SH-SY5Y (cell line): ENCODE results near the gene GFM1.

Experiments
- GATA2 ChIP-seq: IDR thresholded peaks from 2 replicates; pipeline ENCODE4 v1.6.1; 2011; ENCODE audit warnings: mild to moderate bottlenecking, low read depth, low read length
- GATA3 ChIP-seq: IDR thresholded peaks from 2 replicates; pipeline ENCODE4 v1.6.1; 2011; ENCODE audit warnings: low read depth, mild to moderate bottlenecking, low read length, moderate library complexity

The GFM1 gene

GRCh38 chr3:158644345-158644908, at the start of gene GFM1:
Gene GFM1, plus strand, starts transcription at chr3:158644527. Its CDS starts 108 bp downstream, at chr3:158644635.
- TF ChIP-seq GATA2, result no peak

DNA sequence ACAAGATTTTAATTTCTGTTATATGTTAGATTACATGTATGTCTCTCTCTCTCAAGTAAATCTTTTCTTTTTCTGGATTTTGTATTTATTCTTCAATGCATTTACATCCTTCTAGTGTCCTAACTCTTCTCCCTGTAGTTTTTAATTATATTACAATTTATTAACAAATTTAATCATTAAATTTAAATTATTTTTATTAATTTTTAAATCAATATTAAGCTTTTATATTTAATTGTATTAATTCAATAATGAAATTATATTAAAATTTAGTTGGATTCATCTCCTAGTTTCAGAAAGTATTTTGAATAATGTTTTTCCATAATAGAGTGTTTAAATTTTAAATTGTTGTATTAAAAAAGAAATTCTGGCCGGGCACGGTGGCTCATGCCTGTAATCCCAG, 43.5 kb upstream of the GFM1 start:
- no peak for TF ChIP-seq GATA2
- no peak for TF ChIP-seq GATA3

- TF ChIP-seq GATA2 (no peak), GATA3 (no peak)
Measured at GRCh38 chr3:158602227-158602626, 42.1 kb upstream of the GFM1 start.

DNA sequence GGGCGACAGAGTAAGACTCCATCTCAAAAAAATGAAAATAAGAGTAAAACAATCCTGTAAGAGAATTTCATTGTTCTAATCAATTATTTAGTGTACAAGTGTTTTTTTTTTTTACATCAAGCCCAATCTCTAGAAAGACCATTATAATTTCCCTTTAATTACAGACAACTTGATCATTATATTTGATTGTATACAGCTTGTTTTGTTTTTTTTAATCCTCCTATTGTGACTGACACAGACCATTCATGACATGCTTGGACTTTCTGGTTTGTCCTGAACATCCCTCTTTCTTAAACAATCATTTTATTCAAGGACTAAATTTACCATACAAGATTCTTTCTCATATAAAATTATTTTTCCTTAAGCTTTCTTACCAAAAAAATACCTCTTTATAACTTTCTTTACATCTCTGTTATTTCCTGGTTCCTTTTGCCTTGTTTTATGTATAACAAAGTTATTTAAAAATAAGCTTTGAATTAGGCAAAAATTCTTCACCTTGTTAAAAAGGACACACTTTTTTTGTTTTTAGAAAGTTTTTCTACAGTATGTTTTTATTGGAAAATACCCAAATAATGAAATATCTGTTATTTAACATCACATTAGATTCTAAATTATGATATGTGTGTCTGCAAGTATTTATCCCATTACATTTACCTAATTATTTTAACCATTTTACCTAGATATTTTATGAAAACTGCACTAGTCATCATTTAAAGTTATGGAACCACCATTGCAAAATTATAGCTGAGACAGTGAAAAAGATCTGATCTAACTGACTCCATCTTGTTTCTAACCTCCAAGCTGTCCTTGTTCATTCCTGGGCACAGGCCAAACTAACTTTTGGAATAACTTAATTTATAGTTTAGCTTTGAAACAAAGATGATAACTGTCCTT, 26.1 kb upstream of the GFM1 start:
- TF ChIP-seq GATA3, result no peak
- no peak for TF ChIP-seq GATA2

DNA sequence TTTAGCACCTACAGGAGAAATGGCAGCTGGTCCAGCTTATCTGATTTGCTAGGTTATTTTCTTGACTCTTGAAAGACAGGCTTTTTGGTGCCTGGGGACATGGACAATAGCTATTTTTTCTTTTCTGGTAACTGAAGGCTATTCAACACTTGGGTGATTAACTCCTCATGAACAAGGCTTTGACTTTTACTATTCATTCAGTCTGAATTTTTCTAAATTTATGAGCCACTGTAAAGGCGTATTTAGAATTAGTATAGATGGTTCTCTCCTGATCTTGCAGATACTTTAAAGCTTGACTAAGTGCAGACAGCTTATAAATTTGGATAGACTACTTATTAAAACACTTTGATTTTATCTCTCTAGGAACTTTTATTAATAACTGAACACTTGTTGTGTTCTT, 18.4 kb upstream of the GFM1 start:
- TF ChIP-seq GATA2, result no peak
- TF ChIP-seq GATA3, result no peak

- TF ChIP-seq GATA3, result no peak
- no peak for TF ChIP-seq GATA2
Measured at GRCh38 chr3:158631981-158632380, 12.3 kb upstream of the GFM1 start.

DNA sequence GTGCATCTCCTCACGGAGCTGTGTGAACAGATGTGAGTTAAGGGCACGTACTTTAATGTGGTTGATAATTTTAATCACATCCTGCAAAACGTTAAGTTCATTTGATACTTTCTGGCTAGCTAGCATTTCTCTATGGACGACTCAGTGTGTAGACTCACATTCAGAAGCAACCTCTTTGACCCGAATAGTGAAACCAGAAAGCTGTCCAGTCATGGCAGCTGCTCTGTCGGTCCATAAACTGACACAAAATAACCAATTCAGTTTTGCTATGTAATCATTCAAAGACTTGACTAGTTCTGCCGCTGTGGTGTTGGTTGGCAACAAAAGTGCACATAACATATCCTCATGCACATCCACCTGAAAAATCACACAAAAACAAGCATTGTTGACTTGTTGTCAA, 3.7 kb upstream of the GFM1 start:
- TF ChIP-seq GATA3, result no peak
- TF ChIP-seq GATA2, result no peak

- TF ChIP-seq GATA2, result no peak
- no peak for TF ChIP-seq GATA3
Measured at GRCh38 chr3:158642005-158642404, 2.3 kb upstream of the GFM1 start.

GRCh38 chr3:158642474-158643210, 1.7 kb upstream of the GFM1 start:
- TF ChIP-seq GATA3 (no peak), GATA2 (no peak)

- no peak for TF ChIP-seq GATA2
- no peak for TF ChIP-seq GATA3
Measured at GRCh38 chr3:158649791-158650190, 5.5 kb downstream of the GFM1 start.

DNA sequence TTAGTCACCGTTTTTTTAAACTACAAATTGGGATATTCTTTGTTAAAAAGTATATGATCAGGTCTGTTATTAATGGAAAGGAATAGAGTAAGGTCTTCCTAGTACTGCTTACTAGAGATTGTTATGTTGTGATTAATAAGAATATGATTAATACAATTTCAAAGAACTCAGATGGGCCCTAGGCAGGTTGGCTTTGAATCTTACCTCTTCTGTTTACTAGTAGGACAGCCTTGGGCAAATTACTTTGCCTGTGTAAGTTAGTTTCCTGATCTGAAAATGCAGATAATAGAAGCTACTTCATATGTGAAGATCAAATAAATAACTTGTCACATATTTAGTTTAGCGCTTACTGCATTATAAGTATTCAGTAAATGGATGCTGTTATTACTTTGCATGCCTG, 6.9 kb downstream of the GFM1 start:
- TF ChIP-seq GATA3, result no peak
- no peak for TF ChIP-seq GATA2

- TF ChIP-seq GATA2 (no peak), GATA3 (no peak)
Measured at GRCh38 chr3:158652463-158652862, 8.1 kb downstream of the GFM1 start.

GRCh38 chr3:158658889-158659288, 14.6 kb downstream of the GFM1 start:
- no peak for TF ChIP-seq GATA2
- TF ChIP-seq GATA3, result no peak

- TF ChIP-seq GATA3 (no peak), GATA2 (no peak)
Measured at GRCh38 chr3:158659454-158660237, 15.3 kb downstream of the GFM1 start.
